Activated CD4-positive, alpha-beta T cell treated with anti-CD3 and anti-CD28 coated beads, Interleukin-2, amount 10 ng/mL, durations not matched to agents 7 days and 5 days (primary cell): ENCODE measurements around the gene OSBPL10. TPM values are rescaled to one million over a fixed set of nuclear protein-coding genes. Genes with fewer than 3 reads are reported as not detected.

ENCODE experiments used
- CTCF ChIA-PET: fragments of 350-600 bp; sonication (Branson Sonifier 250); formaldehyde crosslinking; loops from one replicate; lab custom pipeline; 2021; ENCODE audit warnings: antibody characterized with exemption; lab: Charles Lee
- POLR2A ChIA-PET: fragments of 350-600 bp; sonication (Branson Sonifier 250); formaldehyde crosslinking; loops from one replicate; lab custom pipeline; 2021; ENCODE audit warnings: antibody characterized with exemption; lab: Charles Lee
- DNase-seq: peaks from one replicate; pipeline ENCODE4 v3.0.0-alpha.2; 2020
- H3K27ac Mint-ChIP-seq: one replicate; pipeline ENCODE4 v1.8.0; 2021; ENCODE audit warnings: mild to moderate bottlenecking, moderate library complexity, mixed read lengths
- H3K27me3 Mint-ChIP-seq: one replicate; pipeline ENCODE4 v1.8.0; 2021; ENCODE audit warnings: mixed read lengths
- H3K36me3 Mint-ChIP-seq: one replicate; pipeline ENCODE4 v1.8.0; 2021; ENCODE audit warnings: low read depth, mixed read lengths
- H3K4me1 Mint-ChIP-seq: one replicate; pipeline ENCODE4 v1.8.0; 2021; ENCODE audit warnings: mixed read lengths
- H3K4me3 Mint-ChIP-seq: one replicate; pipeline ENCODE4 v1.8.0; 2021; ENCODE audit warnings: mild to moderate bottlenecking, moderate library complexity, mixed read lengths
- H3K9me3 Mint-ChIP-seq: one replicate; pipeline ENCODE4 v1.8.0; 2021; ENCODE audit warnings: mixed read lengths
- total RNA-seq, 2 experiments: library from RNA; stranded (reverse); gene quantifications; one replicate each; pipeline ENCODE4 v1.2.3, GENCODE V29; 2021

Gene OSBPL10
- total RNA-seq, 2 experiments from 2014 or later: 0.89 to 1.1 TPM

DNA sequence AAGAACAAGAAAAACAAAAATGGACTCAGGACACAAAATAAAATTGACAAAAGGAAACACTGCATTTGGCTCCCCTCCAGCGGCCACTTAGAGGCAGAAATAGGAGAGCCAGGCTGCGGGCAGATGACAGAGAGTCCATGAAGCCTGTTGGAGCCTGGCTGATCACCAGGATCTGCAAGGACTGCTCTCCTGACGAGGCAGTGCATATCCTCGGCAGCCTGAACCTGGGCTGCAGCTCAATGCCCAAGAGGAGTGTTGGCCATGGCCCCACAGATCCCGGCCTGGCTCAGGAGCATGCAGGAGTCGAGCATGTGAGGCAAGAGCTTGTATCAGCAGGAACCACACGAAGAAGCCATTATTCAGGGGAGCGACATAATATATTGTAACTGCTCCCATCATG lies 248.5 kb downstream of the OSBPL10 start:
- ChIA-PET CTCF (no interaction called here), POLR2A (no interaction called here)
- no peaks in the 10 kb centered on the region for H3K4me1 Mint-ChIP-seq
- H3K27ac Mint-ChIP-seq: no peak overlapping the region
- H3K4me3 Mint-ChIP-seq: no peak overlapping the region
- no peaks in the 10 kb centered on the region for H3K9me3 Mint-ChIP-seq
- DNase-seq: no peak
- H3K36me3 Mint-ChIP-seq: no peaks in the 10 kb centered on the region
- peaks cover 8% of the 10 kb centered on the region for H3K27me3 Mint-ChIP-seq

DNA sequence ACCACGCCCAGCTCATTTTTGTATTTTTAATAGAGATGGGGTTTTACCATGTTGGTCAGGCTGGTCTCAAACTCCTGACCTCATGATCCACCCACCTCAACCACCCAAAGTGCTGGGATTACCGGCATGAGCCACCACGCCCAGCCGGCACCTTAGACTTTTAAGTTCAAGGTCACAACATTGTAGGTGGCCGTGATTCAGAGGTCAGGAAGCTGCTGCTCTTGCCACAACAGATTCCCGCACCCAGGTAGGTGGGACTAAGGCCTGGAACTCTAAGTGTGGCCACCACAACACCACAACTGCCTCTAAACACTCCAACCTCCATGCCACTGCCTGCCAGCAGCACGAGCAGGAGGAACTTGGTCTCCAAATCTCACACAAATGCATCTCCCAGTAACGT lies 251.5 kb downstream of the OSBPL10 start:
- no peak overlapping the region for H3K27ac Mint-ChIP-seq
- H3K4me3 Mint-ChIP-seq: no peak overlapping the region
- POLR2A ChIA-PET: no interaction called here
- H3K9me3 Mint-ChIP-seq: no peaks in the 10 kb centered on the region
- CTCF ChIA-PET: interaction anchor here (0.5 kb wide), 1 partner anchor 203 kb away, joined by 3 read pairs; no protein-coding TSS in a partner anchor
- no peaks in the 10 kb centered on the region for H3K36me3 Mint-ChIP-seq
- DNase-seq: no peak
- H3K4me1 Mint-ChIP-seq: no peaks in the 10 kb centered on the region
- H3K27me3 Mint-ChIP-seq: peaks cover 4% of the 10 kb centered on the region

DNA sequence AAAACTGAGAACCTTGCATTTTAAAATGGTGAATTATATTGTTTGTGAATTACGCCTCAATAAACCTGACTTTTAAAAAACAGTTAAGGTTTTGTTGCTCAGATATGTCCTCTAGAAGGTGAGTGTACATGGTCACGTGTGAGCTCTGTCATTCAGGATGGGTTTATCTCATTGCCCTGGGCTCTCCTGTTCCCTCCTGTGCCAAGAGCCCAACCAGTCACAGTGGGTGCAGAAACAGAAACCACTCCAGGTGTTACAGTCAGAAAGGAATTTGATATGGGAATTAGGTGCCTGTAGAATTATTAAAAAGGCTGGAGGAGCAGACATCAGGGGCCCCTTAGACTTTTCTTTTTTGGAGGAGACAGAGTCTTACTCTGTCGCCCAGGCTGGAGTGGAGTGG lies 252.0 kb downstream of the OSBPL10 start:
- ChIA-PET CTCF (interaction anchor here (0.5 kb wide), 1 partner anchor 203 kb away, joined by 3 read pairs; no protein-coding TSS in a partner anchor), POLR2A (no interaction called here)
- Mint-ChIP-seq H3K36me3 (no peaks in the 10 kb centered on the region), H3K4me3 (no peak overlapping the region), H3K9me3 (no peaks in the 10 kb centered on the region), H3K27ac (no peak overlapping the region), H3K27me3 (peaks cover 4% of the 10 kb centered on the region), H3K4me1 (no peaks in the 10 kb centered on the region)
- no peak for DNase-seq

DNA sequence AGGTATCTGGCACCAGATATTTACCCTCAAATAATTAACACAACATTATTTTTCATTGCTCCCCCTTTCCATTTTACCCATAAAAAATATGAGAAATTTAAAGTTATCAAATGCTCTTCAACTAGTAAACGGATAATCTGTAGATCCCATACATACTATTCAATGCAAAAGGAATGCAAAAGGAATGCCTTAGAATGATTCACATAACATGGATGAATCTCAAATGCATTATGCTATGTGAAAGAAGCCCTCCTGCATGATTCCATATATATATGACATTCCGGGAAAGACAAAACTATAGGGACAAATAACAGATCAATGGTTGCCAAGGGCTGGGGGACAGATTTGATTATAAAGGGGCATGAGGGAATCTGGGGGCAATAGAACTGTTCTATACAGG lies 252.7 kb downstream of the OSBPL10 start:
- H3K36me3 Mint-ChIP-seq: no peaks in the 10 kb centered on the region

GRCh38 chr3:31725976-31726375 lies 255.1 kb downstream of the OSBPL10 start:
- no peak overlapping the region for H3K27ac Mint-ChIP-seq
- H3K9me3 Mint-ChIP-seq: no peaks in the 10 kb centered on the region
- no peak overlapping the region for H3K4me3 Mint-ChIP-seq
- H3K36me3 Mint-ChIP-seq: no peaks in the 10 kb centered on the region
- ChIA-PET POLR2A (no interaction called here), CTCF (no interaction called here)
- DNase-seq: no peak
- H3K27me3 Mint-ChIP-seq: peaks cover 7% of the 10 kb centered on the region
- H3K4me1 Mint-ChIP-seq: no peaks in the 10 kb centered on the region

More for the DNA sequence above, 252.7 kb downstream of the OSBPL10 start:
- CTCF ChIA-PET: no interaction called here
- Mint-ChIP-seq H3K4me3 (no peak overlapping the region), H3K9me3 (no peaks in the 10 kb centered on the region), H3K27me3 (peaks cover 4% of the 10 kb centered on the region), H3K27ac (no peak overlapping the region), H3K4me1 (no peaks in the 10 kb centered on the region)
- POLR2A ChIA-PET: no interaction called here
- no peak for DNase-seq

GRCh38 chr3:31725568-31725967 lies 255.5 kb downstream of the OSBPL10 start:
- Mint-ChIP-seq H3K36me3 (no peaks in the 10 kb centered on the region), H3K4me1 (no peaks in the 10 kb centered on the region), H3K27ac (no peak overlapping the region), H3K27me3 (peaks cover 7% of the 10 kb centered on the region), H3K4me3 (no peak overlapping the region), H3K9me3 (no peaks in the 10 kb centered on the region)
- ChIA-PET CTCF (interaction anchor here (1.3 to 1.8 kb wide), 4 partner anchors 11 to 38 kb away, joined by 3 to 5 read pairs (median 4); no protein-coding TSS in a partner anchor), POLR2A (no interaction called here)
- DNase-seq: no peak

DNA sequence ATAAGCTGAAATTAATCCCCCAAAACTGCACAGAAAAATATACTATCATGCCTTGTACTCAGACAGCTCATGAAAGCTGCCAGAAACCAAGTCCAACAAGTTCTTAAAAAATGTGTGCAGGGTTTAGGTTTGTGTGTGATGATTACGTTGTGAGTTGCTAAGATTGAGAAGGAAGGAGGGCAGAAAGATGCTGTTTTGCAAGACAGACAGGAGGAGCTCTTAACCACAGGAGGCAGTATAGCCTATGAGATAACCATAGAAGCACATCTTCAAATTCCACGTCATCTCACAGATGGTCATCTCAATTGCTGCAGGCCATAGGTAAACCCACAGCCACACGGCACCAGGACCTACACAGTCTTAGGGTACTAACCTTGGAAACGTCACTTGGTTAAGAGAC lies 256.4 kb downstream of the OSBPL10 start:
- Mint-ChIP-seq H3K4me3 (no peak overlapping the region), H3K27me3 (peaks cover 7% of the 10 kb centered on the region), H3K4me1 (no peaks in the 10 kb centered on the region), H3K36me3 (no peaks in the 10 kb centered on the region), H3K27ac (no peak overlapping the region), H3K9me3 (no peaks in the 10 kb centered on the region)
- CTCF ChIA-PET: interaction anchor here (0.6 to 1.8 kb wide), 8 partner anchors 11 to 414 kb away, joined by 3 to 5 read pairs (median 4); no protein-coding TSS in a partner anchor
- POLR2A ChIA-PET: no interaction called here
- no peak for DNase-seq

DNA sequence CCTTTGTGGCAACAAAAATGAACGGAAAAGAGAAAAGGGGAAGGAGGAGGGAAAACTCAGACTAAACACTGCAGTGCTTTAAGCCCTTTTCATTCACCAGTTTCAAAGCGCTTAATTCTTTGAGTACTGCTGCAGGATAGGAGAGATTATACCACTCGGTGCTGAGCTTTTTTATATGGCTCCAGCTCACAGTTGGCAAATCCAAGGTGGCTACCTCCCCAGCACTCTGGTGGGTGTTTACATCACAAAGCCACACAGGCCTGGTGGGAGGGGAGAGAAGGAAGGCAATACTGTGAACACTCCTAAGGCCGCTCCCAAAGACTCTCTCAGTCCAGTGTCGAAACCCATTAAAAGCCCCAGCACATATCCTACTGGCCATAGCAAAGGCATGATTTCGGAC lies 256.9 kb downstream of the OSBPL10 start:
- Mint-ChIP-seq H3K4me1 (no peaks in the 10 kb centered on the region), H3K36me3 (no peaks in the 10 kb centered on the region), H3K27me3 (peaks cover 7% of the 10 kb centered on the region), H3K9me3 (no peaks in the 10 kb centered on the region), H3K27ac (no peak overlapping the region), H3K4me3 (no peak overlapping the region)
- CTCF ChIA-PET: interaction anchor here (0.6 to 1.8 kb wide), 9 partner anchors 11 to 415 kb away, joined by 3 to 5 read pairs (median 4); no protein-coding TSS in a partner anchor
- no peak for DNase-seq
- POLR2A ChIA-PET: no interaction called here

DNA sequence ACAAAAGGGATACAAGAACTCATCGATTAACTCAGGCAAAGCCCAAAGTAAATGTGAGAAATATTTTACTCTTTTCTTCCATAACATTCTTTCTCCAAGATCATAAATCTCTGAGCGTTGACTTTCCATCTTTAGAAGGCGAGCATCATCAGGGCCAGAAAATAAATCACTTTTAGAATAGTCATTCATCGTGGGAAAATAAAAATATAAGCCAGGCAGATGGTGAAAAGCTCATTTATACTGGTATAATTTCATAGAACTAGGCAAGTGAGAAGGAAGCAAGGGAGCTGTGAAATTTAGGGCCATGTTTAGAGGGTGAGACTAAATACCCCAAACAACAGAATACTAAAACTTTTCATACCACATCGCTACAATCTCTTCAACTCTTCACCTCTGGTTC lies 257.4 kb downstream of the OSBPL10 start:
- Mint-ChIP-seq H3K36me3 (no peaks in the 10 kb centered on the region), H3K27me3 (peaks cover 7% of the 10 kb centered on the region), H3K4me1 (no peaks in the 10 kb centered on the region), H3K4me3 (no peak overlapping the region), H3K27ac (no peak overlapping the region), H3K9me3 (no peaks in the 10 kb centered on the region)
- DNase-seq: no peak
- ChIA-PET POLR2A (no interaction called here), CTCF (interaction anchor here (0.7 to 1.8 kb wide), 2 partner anchors 13 to 188 kb away, joined by 3 to 5 read pairs; no protein-coding TSS in a partner anchor)

GRCh38 chr3:31721676-31722075 lies 259.4 kb downstream of the OSBPL10 start:
- ChIA-PET CTCF (interaction anchor here (0.6 kb wide), 1 partner anchor 123 kb away, joined by 4 read pairs; no protein-coding TSS in a partner anchor), POLR2A (interaction anchor here (0.6 kb wide), 1 partner anchor 19 kb away, joined by 3 read pairs; no protein-coding TSS in a partner anchor)
- H3K4me1 Mint-ChIP-seq: no peaks in the 10 kb centered on the region
- no peak for DNase-seq
- H3K9me3 Mint-ChIP-seq: no peaks in the 10 kb centered on the region
- H3K27ac Mint-ChIP-seq: no peak overlapping the region
- H3K36me3 Mint-ChIP-seq: no peaks in the 10 kb centered on the region
- no peak overlapping the region for H3K4me3 Mint-ChIP-seq
- H3K27me3 Mint-ChIP-seq: peaks cover 9% of the 10 kb centered on the region

- H3K4me1 Mint-ChIP-seq: no peaks in the 10 kb centered on the region
- DNase-seq: no peak
- CTCF ChIA-PET: interaction anchor here (0.6 kb wide), 2 partner anchors 66 to 164 kb away, joined by 3 read pairs; no protein-coding TSS in a partner anchor
- H3K36me3 Mint-ChIP-seq: no peaks in the 10 kb centered on the region
- H3K27ac Mint-ChIP-seq: no peak overlapping the region
- no peaks in the 10 kb centered on the region for H3K9me3 Mint-ChIP-seq
- no peak overlapping the region for H3K4me3 Mint-ChIP-seq
- POLR2A ChIA-PET: no interaction called here
- peaks cover 2% of the 10 kb centered on the region for H3K27me3 Mint-ChIP-seq
Observed at GRCh38 chr3:31714495-31715280, 266.4 kb downstream of the OSBPL10 start.

GRCh38 chr3:31713816-31714215 lies 267.2 kb downstream of the OSBPL10 start:
- Mint-ChIP-seq H3K36me3 (no peaks in the 10 kb centered on the region), H3K4me1 (no peaks in the 10 kb centered on the region), H3K9me3 (no peaks in the 10 kb centered on the region), H3K27ac (no peak overlapping the region), H3K4me3 (no peak overlapping the region), H3K27me3 (peaks cover 2% of the 10 kb centered on the region)
- CTCF ChIA-PET: interaction anchor here (0.6 to 1.4 kb wide), 4 partner anchors 10 to 789 kb away, joined by 3 to 5 read pairs (median 4); no protein-coding TSS in a partner anchor
- POLR2A ChIA-PET: no interaction called here
- DNase-seq: no peak

DNA sequence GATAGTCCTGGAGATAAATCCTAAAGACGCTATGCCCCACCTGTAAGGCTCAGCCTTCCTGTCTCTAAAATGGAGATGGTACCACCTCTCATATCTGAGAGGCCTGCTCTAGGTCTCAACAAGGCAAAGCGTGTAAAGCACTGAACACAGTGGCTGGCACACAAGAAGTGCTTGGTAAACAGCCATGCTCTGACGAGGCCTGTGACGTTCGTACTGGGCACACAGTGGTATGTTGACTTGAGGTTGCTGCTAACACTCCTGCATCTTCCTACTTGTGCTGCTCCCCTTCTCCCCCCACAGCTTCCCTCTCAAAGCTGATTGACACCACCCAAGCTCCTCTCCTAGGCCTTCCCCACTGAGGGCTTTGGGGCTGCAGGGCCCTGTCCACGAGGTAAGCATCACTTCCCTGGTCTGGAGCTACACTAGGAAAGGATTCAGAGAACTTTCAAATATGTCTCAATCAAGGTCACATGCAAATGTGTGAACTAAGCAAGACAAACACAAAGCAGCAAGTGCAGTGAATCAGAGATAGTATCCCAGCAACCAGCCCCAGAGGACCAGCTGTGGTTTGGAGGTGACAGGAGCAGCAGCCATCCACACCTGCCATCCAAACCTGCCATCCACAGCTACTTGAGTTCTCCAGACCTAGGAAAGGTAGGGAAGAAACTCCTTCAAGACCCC lies 270.8 kb downstream of the OSBPL10 start:
- DNase-seq: no peak
- Mint-ChIP-seq H3K27ac (no peak overlapping the region), H3K4me1 (no peaks in the 10 kb centered on the region), H3K9me3 (no peaks in the 10 kb centered on the region), H3K4me3 (no peak overlapping the region), H3K36me3 (no peaks in the 10 kb centered on the region), H3K27me3 (no peaks in the 10 kb centered on the region)
- POLR2A ChIA-PET: no interaction called here
- CTCF ChIA-PET: no interaction called here
